WTC11 (cell line): ENCODE measurements around the gene RS1. TPM values are rescaled to one million over a fixed set of nuclear protein-coding genes. Genes with fewer than 3 reads are reported as not detected.

Experiments used
- ATAC-seq: fragments of 200-7000 bp; cut with Tn5 transposase; 2 replicates; pipeline ENCODE4 v1.10.0; 2021; ENCODE audit warnings: mild to moderate bottlenecking, moderate library complexity
- CTCF ChIA-PET: fragments of 300-600 bp; sonication (Branson Sonifier 250); formaldehyde crosslinking; loops from one replicate; lab custom pipeline; 2021; ENCODE audit warnings: antibody characterized with exemption; lab: Charles Lee
- POLR2A ChIA-PET: fragments of 350-600 bp; sonication (Branson Sonifier 250); formaldehyde crosslinking; loops from one replicate; lab custom pipeline; 2021; ENCODE audit warnings: antibody characterized with exemption; lab: Charles Lee
- DNase-seq: peaks from one replicate; pipeline ENCODE4 v3.0.0; 2021; ENCODE audit warnings: low spot score
- H3K27ac Mint-ChIP-seq: 2 replicates; pipeline ENCODE4 v1.8.0; 2021; ENCODE audit warnings: mixed read lengths
- H3K27me3 Mint-ChIP-seq: 2 replicates; pipeline ENCODE4 v1.8.0; 2021; ENCODE audit warnings: low read depth, mild to moderate bottlenecking, moderate library complexity, mixed read lengths
- H3K36me3 Mint-ChIP-seq: 2 replicates; pipeline ENCODE4 v1.8.0; 2021; ENCODE audit warnings: mixed read lengths
- H3K4me1 Mint-ChIP-seq: 2 replicates; pipeline ENCODE4 v1.8.0; 2022; ENCODE audit warnings: mixed read lengths
- H3K4me3 Mint-ChIP-seq: 2 replicates; pipeline ENCODE4 v1.8.0; 2021; ENCODE audit warnings: mild to moderate bottlenecking, moderate library complexity, mixed read lengths
- H3K9me3 Mint-ChIP-seq: 2 replicates; pipeline ENCODE4 v1.8.0; 2021; ENCODE audit warnings: mixed read lengths
- ESRRA ChIP-seq: sonication (generic); formaldehyde crosslinking; IDR thresholded peaks from 2 replicates; pipeline ENCODE4 v1.8.1; 2022; ENCODE audit warnings: mild to moderate bottlenecking, missing genetic modification reagents, borderline replicate concordance
- FOXJ3 ChIP-seq: sonication (generic); formaldehyde crosslinking; IDR thresholded peaks from 2 replicates; pipeline ENCODE4 v1.9.0; 2021; ENCODE audit warnings: missing genetic modification reagents, mild to moderate bottlenecking, borderline replicate concordance
- GABPB1 ChIP-seq: sonication (generic); formaldehyde crosslinking; IDR thresholded peaks from 2 replicates; pipeline ENCODE4 v1.8.1; 2023; ENCODE audit warnings: mild to moderate bottlenecking, missing genetic modification reagents
- IRF2 ChIP-seq: sonication (generic); formaldehyde crosslinking; IDR thresholded peaks from 2 replicates; pipeline ENCODE4 v1.8.0; 2022; ENCODE audit warnings: low read depth, missing genetic modification reagents, borderline replicate concordance
- JAZF1 ChIP-seq: fragments of 250-450 bp; sonication (Bioruptor Pico); IDR thresholded peaks from 2 replicates; pipeline ENCODE4 v1.9.0; 2021; ENCODE audit warnings: moderate library complexity, mild to moderate bottlenecking, inconsistent platforms
- KAT7 ChIP-seq: sonication (generic); formaldehyde crosslinking; IDR thresholded peaks from 2 replicates; pipeline ENCODE4 v1.8.1; 2023; ENCODE audit warnings: missing genetic modification reagents, mild to moderate bottlenecking, borderline replicate concordance
- OVOL2 ChIP-seq: fragments of 250-450 bp; sonication (Bioruptor Pico); IDR thresholded peaks from 2 replicates; pipeline ENCODE4 v1.9.0; 2021; ENCODE audit warnings: mild to moderate bottlenecking, borderline replicate concordance
- TCF7 ChIP-seq: sonication (generic); formaldehyde crosslinking; IDR thresholded peaks from 2 replicates; pipeline ENCODE4 v1.8.0; 2022; ENCODE audit warnings: mild to moderate bottlenecking, low read depth, missing genetic modification reagents, moderate library complexity
- TEAD4 ChIP-seq: sonication (generic); formaldehyde crosslinking; IDR thresholded peaks from 2 replicates; pipeline ENCODE4 v1.8.0; 2022; ENCODE audit warnings: mild to moderate bottlenecking, missing genetic modification reagents
- ZNF121 ChIP-seq: sonication (generic); formaldehyde crosslinking; IDR thresholded peaks from 2 replicates; pipeline ENCODE4 v1.8.0; 2023; ENCODE audit warnings: missing genetic modification reagents
- ZNF138 ChIP-seq: sonication (generic); formaldehyde crosslinking; conservative IDR thresholded peaks from 2 replicates; pipeline ENCODE4 v1.8.1; 2022; ENCODE audit warnings: mild to moderate bottlenecking, moderate library complexity, missing genetic modification reagents
- total RNA-seq: library from RNA; stranded (reverse); gene quantifications from 3 replicates; pipeline ENCODE4 v1.2.3, GENCODE V29; 2021
- TF ChIP-seq, protein P1 (sequence below): fragments of 250-450 bp; sonication (Bioruptor Pico); IDR thresholded peaks from 2 replicates; pipeline ENCODE4 v1.9.0; 2021; ENCODE audit warnings: mild to moderate bottlenecking
- TF ChIP-seq, protein P2 (sequence below): fragments of 250-450 bp; sonication (Bioruptor Pico); IDR thresholded peaks from 2 replicates; pipeline ENCODE4 v1.9.0; 2021; ENCODE audit warnings: mild to moderate bottlenecking, borderline replicate concordance
- TF ChIP-seq, protein P3 (sequence below): fragments of 250-450 bp; sonication (Bioruptor Pico); IDR thresholded peaks from 2 replicates; pipeline ENCODE4 v1.9.0; 2021; ENCODE audit warnings: mild to moderate bottlenecking
- TF ChIP-seq, protein P4 (sequence below): sonication (generic); formaldehyde crosslinking; IDR thresholded peaks from 2 replicates; pipeline ENCODE4 v1.8.0; 2023; ENCODE audit warnings: missing genetic modification reagents
- TF ChIP-seq, protein P5 (sequence below): sonication (generic); formaldehyde crosslinking; IDR thresholded peaks from 2 replicates; pipeline ENCODE4 v1.8.0; 2022; ENCODE audit warnings: mild to moderate bottlenecking, missing genetic modification reagents
- TF ChIP-seq, protein P6 (sequence below): fragments of 250-450 bp; sonication (Bioruptor Pico); conservative IDR thresholded peaks from 2 replicates; pipeline ENCODE4 v1.9.0; 2021; ENCODE audit warnings: mild to moderate bottlenecking
- TF ChIP-seq, protein P7 (sequence below): sonication (generic); formaldehyde crosslinking; IDR thresholded peaks from 2 replicates; pipeline ENCODE4 v1.8.0; 2023; ENCODE audit warnings: missing genetic modification reagents, mild to moderate bottlenecking, borderline replicate concordance

Gene RS1
- total RNA-seq, 1 experiment from 2014 or later, result not detected

DNA sequence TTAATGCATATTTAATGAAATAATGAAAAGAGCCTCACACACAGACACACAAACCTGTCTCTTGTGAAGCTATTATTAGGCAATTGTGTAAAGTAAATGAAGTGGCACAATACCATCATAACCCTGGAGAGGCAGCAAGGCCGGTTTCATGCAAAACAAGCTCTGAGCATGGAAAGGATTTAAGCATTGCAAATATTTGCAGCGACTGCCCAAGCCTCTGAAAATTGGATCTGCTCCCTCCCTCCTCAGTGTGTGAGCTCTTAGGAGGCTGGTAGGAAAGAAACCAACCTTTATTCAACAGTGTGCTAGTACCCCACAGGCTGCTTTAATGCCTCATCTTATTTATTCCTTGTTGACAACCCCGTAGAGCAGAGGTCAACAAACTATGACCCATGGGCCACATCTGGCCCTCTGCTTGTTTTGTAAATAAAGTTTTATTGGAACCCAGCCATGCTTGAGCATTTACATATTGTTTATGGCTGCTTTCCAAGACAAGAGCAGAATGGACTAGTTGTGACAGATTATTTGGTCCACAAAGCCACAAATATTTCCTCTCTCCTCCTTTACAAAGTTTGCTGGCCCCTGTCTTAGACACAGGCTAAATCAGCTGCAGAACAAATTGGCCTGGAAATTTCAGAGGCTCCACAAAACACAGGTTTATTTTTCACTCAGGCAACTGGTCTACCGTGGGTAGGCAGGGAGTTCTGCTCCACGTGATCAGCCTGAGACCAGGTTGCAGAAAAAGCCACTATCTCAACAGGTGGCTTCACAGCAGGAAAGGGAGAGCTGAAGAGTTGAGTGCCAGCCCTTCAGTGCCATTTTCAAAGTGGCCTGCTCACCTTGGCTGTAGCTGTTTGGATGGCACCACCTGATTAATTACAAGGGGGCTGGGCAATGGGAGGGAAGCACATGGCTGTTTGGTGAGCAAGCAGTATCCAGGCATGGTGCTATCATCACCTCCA lies 16.8 kb downstream of the RS1 start:
- Mint-ChIP-seq H3K4me1 (peaks cover 19% of the 10 kb centered on the region), H3K27ac (no peak overlapping the region), H3K27me3 (no peaks in the 10 kb centered on the region), H3K9me3 (no peaks in the 10 kb centered on the region), H3K36me3 (no peaks in the 10 kb centered on the region), H3K4me3 (no peak overlapping the region)
- ChIA-PET POLR2A (no interaction called here), CTCF (interaction anchor here (1.6 kb wide), 1 partner anchor 9 kb away, joined by 4 read pairs; no protein-coding TSS in a partner anchor)
- TF ChIP-seq, protein P1, sequence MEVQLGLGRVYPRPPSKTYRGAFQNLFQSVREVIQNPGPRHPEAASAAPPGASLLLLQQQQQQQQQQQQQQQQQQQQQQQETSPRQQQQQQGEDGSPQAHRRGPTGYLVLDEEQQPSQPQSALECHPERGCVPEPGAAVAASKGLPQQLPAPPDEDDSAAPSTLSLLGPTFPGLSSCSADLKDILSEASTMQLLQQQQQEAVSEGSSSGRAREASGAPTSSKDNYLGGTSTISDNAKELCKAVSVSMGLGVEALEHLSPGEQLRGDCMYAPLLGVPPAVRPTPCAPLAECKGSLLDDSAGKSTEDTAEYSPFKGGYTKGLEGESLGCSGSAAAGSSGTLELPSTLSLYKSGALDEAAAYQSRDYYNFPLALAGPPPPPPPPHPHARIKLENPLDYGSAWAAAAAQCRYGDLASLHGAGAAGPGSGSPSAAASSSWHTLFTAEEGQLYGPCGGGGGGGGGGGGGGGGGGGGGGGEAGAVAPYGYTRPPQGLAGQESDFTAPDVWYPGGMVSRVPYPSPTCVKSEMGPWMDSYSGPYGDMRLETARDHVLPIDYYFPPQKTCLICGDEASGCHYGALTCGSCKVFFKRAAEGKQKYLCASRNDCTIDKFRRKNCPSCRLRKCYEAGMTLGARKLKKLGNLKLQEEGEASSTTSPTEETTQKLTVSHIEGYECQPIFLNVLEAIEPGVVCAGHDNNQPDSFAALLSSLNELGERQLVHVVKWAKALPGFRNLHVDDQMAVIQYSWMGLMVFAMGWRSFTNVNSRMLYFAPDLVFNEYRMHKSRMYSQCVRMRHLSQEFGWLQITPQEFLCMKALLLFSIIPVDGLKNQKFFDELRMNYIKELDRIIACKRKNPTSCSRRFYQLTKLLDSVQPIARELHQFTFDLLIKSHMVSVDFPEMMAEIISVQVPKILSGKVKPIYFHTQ (CRISPR knock-in tag), result no peak
- no peak for TF ChIP-seq OVOL2
- TF ChIP-seq, protein P2, sequence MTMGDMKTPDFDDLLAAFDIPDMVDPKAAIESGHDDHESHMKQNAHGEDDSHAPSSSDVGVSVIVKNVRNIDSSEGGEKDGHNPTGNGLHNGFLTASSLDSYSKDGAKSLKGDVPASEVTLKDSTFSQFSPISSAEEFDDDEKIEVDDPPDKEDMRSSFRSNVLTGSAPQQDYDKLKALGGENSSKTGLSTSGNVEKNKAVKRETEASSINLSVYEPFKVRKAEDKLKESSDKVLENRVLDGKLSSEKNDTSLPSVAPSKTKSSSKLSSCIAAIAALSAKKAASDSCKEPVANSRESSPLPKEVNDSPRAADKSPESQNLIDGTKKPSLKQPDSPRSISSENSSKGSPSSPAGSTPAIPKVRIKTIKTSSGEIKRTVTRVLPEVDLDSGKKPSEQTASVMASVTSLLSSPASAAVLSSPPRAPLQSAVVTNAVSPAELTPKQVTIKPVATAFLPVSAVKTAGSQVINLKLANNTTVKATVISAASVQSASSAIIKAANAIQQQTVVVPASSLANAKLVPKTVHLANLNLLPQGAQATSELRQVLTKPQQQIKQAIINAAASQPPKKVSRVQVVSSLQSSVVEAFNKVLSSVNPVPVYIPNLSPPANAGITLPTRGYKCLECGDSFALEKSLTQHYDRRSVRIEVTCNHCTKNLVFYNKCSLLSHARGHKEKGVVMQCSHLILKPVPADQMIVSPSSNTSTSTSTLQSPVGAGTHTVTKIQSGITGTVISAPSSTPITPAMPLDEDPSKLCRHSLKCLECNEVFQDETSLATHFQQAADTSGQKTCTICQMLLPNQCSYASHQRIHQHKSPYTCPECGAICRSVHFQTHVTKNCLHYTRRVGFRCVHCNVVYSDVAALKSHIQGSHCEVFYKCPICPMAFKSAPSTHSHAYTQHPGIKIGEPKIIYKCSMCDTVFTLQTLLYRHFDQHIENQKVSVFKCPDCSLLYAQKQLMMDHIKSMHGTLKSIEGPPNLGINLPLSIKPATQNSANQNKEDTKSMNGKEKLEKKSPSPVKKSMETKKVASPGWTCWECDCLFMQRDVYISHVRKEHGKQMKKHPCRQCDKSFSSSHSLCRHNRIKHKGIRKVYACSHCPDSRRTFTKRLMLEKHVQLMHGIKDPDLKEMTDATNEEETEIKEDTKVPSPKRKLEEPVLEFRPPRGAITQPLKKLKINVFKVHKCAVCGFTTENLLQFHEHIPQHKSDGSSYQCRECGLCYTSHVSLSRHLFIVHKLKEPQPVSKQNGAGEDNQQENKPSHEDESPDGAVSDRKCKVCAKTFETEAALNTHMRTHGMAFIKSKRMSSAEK, result no peak
- TF ChIP-seq ZNF138 (CRISPR knock-in tag), result no peak
- TF ChIP-seq, protein P3, sequence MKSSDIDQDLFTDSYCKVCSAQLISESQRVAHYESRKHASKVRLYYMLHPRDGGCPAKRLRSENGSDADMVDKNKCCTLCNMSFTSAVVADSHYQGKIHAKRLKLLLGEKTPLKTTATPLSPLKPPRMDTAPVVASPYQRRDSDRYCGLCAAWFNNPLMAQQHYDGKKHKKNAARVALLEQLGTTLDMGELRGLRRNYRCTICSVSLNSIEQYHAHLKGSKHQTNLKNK (CRISPR knock-in tag), result no peak
- no peak for TF ChIP-seq ESRRA (CRISPR knock-in tag)
- TF ChIP-seq, protein P4, sequence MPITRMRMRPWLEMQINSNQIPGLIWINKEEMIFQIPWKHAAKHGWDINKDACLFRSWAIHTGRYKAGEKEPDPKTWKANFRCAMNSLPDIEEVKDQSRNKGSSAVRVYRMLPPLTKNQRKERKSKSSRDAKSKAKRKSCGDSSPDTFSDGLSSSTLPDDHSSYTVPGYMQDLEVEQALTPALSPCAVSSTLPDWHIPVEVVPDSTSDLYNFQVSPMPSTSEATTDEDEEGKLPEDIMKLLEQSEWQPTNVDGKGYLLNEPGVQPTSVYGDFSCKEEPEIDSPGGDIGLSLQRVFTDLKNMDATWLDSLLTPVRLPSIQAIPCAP (CRISPR knock-in tag), result no peak
- TF ChIP-seq KAT7 (CRISPR knock-in tag), result no peak
- no peak for ATAC-seq
- no peak for DNase-seq

DNA sequence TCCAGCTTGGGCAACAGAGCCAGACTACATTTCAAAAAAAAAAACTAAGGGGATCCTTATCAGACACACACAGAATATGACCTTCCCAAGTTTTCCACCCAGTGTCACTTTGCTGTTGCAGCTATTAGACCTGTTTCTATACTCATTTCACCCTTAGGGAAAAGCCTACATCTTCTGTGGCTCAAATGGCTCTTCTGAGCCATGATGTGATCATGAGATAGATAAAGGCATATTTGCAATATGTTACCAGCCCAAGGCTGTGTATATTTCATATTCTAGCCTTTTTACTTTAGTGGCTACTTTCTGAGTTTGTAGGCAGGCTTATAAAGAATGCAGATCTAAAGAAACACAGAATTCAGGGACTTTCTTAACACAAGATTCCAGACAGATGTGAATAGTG lies 19.3 kb downstream of the RS1 start:
- CTCF ChIA-PET, result no interaction called here
- Mint-ChIP-seq H3K36me3 (no peaks in the 10 kb centered on the region), H3K4me3 (no peak overlapping the region), H3K9me3 (no peaks in the 10 kb centered on the region), H3K27ac (no peak overlapping the region), H3K4me1 (peaks cover 29% of the 10 kb centered on the region), H3K27me3 (no peaks in the 10 kb centered on the region)
- DNase-seq (no peak), ATAC-seq (no peak)
- POLR2A ChIA-PET, result interaction anchor here (1.2 kb wide), 1 partner anchor 12 kb away, joined by 3 read pairs; no protein-coding TSS in a partner anchor
- TF ChIP-seq, protein P5, sequence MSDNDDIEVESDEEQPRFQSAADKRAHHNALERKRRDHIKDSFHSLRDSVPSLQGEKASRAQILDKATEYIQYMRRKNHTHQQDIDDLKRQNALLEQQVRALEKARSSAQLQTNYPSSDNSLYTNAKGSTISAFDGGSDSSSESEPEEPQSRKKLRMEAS (CRISPR knock-in tag), result no peak
- TF ChIP-seq TCF7 (CRISPR knock-in tag), result no peak
- TF ChIP-seq FOXJ3 (CRISPR knock-in tag), result no peak
- no peak for TF ChIP-seq TEAD4 (CRISPR knock-in tag)
- no peak for TF ChIP-seq GABPB1 (CRISPR knock-in tag)
- TF ChIP-seq, protein P6, sequence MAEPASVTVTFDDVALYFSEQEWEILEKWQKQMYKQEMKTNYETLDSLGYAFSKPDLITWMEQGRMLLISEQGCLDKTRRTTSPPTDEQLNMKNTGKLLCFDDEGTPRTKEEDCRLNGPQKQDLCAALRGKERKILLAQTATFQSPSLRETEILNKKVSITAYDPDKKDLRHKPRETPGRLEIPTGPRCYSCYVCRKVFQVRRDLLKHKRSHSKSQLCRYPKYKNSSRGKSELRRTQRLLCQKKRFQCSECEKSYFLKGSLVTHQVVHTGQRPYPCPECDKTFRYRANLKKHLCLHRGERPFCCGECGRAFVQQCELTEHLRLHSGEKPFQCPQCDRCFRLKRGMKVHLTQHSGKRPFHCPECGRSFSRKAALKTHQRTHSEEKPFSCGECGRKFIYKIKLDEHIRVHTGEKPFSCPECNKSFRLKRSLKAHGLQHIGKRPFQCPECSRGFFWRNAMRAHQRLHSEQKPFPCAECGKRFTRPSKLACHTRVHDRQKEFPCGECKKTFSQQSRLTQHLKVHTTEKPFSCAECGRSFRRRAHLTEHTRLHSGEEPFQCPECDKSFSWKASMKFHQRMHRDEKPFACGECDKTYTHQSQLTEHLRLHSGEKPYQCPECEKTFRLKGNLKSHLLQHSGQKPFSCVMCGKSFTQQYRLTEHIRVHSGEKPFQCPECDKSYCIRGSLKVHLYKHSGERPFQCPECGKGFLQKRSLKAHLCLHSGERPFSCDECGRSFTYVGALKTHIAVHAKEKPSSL, result no peak
- no peak for TF ChIP-seq JAZF1 (CRISPR knock-in tag)
- no peak for TF ChIP-seq IRF2
- TF ChIP-seq, protein P7, sequence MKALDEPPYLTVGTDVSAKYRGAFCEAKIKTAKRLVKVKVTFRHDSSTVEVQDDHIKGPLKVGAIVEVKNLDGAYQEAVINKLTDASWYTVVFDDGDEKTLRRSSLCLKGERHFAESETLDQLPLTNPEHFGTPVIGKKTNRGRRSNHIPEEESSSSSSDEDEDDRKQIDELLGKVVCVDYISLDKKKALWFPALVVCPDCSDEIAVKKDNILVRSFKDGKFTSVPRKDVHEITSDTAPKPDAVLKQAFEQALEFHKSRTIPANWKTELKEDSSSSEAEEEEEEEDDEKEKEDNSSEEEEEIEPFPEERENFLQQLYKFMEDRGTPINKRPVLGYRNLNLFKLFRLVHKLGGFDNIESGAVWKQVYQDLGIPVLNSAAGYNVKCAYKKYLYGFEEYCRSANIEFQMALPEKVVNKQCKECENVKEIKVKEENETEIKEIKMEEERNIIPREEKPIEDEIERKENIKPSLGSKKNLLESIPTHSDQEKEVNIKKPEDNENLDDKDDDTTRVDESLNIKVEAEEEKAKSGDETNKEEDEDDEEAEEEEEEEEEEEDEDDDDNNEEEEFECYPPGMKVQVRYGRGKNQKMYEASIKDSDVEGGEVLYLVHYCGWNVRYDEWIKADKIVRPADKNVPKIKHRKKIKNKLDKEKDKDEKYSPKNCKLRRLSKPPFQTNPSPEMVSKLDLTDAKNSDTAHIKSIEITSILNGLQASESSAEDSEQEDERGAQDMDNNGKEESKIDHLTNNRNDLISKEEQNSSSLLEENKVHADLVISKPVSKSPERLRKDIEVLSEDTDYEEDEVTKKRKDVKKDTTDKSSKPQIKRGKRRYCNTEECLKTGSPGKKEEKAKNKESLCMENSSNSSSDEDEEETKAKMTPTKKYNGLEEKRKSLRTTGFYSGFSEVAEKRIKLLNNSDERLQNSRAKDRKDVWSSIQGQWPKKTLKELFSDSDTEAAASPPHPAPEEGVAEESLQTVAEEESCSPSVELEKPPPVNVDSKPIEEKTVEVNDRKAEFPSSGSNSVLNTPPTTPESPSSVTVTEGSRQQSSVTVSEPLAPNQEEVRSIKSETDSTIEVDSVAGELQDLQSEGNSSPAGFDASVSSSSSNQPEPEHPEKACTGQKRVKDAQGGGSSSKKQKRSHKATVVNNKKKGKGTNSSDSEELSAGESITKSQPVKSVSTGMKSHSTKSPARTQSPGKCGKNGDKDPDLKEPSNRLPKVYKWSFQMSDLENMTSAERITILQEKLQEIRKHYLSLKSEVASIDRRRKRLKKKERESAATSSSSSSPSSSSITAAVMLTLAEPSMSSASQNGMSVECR, result no peak
- no peak for TF ChIP-seq ZNF121 (CRISPR knock-in tag)
